A673 (cell line): ENCODE results near the gene TTLL5. TPM values are rescaled to one million over a fixed set of nuclear protein-coding genes. Genes with fewer than 3 reads are reported as not detected.

ENCODE experiments used
- BruUV-seq: library from RNA; stranded (reverse); fragments of 400-500 nt; replicated peaks from 2 replicates; lab custom pipeline; 2021; lab: Mats Ljungman, UMichigan
- CTCF ChIA-PET: fragments of 300-600 bp; sonication (Branson Sonifier 250); formaldehyde crosslinking; loops from one replicate; lab custom pipeline; 2022; ENCODE audit warnings: antibody characterized with exemption; lab: Charles Lee
- POLR2A ChIA-PET: fragments of 300-600 bp; sonication (Branson Sonifier 250); formaldehyde crosslinking; loops from one replicate; lab custom pipeline; 2022; ENCODE audit warnings: antibody characterized with exemption; ENCODE audit not compliant: low non-redundant PET; lab: Charles Lee
- DNase-seq: peaks from one replicate; pipeline ENCODE4 v3.0.0-alpha.2; 2015; ENCODE audit warnings: low spot score
- H3K27ac ChIP-seq: fragments of 200-600 bp; sonication (generic); 2 replicates; pipeline ENCODE4 v1.5.1; 2016; ENCODE audit warnings: mixed run types, low read depth, mild to moderate bottlenecking, mixed read lengths, antibody characterized with exemption, low read length; ENCODE audit not compliant: poor library complexity, severe bottlenecking
- H3K27me3 ChIP-seq: fragments of 200-600 bp; sonication (generic); replicated peaks from 2 replicates; pipeline ENCODE4 v1.6.1; 2017; ENCODE audit warnings: mixed run types, low read depth, mild to moderate bottlenecking, mixed read lengths, antibody characterized with exemption, low read length; ENCODE audit not compliant: insufficient read depth, poor library complexity
- H3K36me3 ChIP-seq: fragments of 200-600 bp; sonication (generic); 2 replicates; pipeline ENCODE4 v1.6.1; 2016; ENCODE audit warnings: mixed run types, mild to moderate bottlenecking, mixed read lengths, antibody characterized with exemption, low read length; ENCODE audit not compliant: insufficient read depth, poor library complexity, severe bottlenecking
- H3K4me1 ChIP-seq: fragments of 200-600 bp; sonication (generic); 2 replicates; pipeline ENCODE4 v1.6.1; 2017; ENCODE audit warnings: mixed run types, mild to moderate bottlenecking, mixed read lengths, antibody characterized with exemption, low read length; ENCODE audit not compliant: insufficient read depth, poor library complexity, severe bottlenecking
- H3K4me3 ChIP-seq: fragments of 200-600 bp; sonication (generic); 2 replicates; pipeline ENCODE4 v1.5.1; 2016; ENCODE audit warnings: low read depth, mixed run types, mild to moderate bottlenecking, mixed read lengths, low read length; ENCODE audit not compliant: poor library complexity, severe bottlenecking
- H3K9me3 ChIP-seq: fragments of 200-600 bp; sonication (generic); 2 replicates; pipeline ENCODE4 v1.6.1; 2016; ENCODE audit warnings: mixed run types, low read depth, mild to moderate bottlenecking, mixed read lengths, antibody characterized with exemption, low read length; ENCODE audit not compliant: poor library complexity, severe bottlenecking
- EZH2 ChIP-seq: fragments of 200-600 bp; sonication (generic); IDR thresholded peaks from 2 replicates; pipeline ENCODE4 v1.6.1; 2017; ENCODE audit warnings: borderline replicate concordance, low read depth, mild to moderate bottlenecking, mixed read lengths, antibody characterized with exemption, low read length; ENCODE audit not compliant: poor library complexity, severe bottlenecking
- intact Hi-C: fragments of 100-400 bp; cut with micrococcal nuclease; formaldehyde crosslinking; loops from one replicate; pipeline ENCODE4 v1.10.0; 2022; ENCODE audit not compliant: unreplicated experiment
- total RNA-seq: library from RNA; stranded (reverse); gene quantifications from 2 replicates; pipeline ENCODE4 v1.2.3, GENCODE V29; 2021
- TF ChIP-seq, protein P1 (sequence below): fragments of 300-800, 200-600 bp; sonication (generic); conservative IDR thresholded peaks from 2 replicates; pipeline ENCODE4 v1.5.1; 2017; ENCODE audit warnings: low read depth, mild to moderate bottlenecking, antibody characterized with exemption, low read length, moderate library complexity, mixed read lengths

TTLL5 gene
- total RNA-seq, 1 experiment from 2014 or later = 56.7 TPM

DNA sequence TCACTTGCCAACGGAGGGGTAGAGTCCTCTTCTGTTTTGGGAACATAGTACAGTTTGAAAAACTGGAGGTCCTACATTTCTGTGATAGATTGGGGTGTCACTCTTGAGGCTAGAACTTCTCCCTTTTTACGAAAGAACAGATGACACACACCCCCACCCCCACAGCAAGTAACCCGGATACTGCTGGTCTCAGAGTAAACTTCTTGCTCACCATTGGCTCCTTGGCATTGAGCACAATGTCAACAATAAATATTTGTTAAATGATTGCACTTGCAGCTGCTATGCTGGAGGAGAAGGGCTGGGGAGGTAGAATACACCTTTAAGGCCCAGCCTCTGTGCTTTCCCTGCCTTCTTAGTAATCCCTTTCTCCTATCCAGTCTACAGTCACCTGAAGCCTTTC, 170.9 kb downstream of the TTLL5 start:
- Histone ChIP-seq H3K27ac (no peak overlapping the region), H3K4me3 (no peak overlapping the region), H3K27me3 (no peaks in the 10 kb centered on the region), H3K36me3 (no peaks in the 10 kb centered on the region), H3K4me1 (no peaks in the 10 kb centered on the region), H3K9me3 (no peaks in the 10 kb centered on the region)
- ChIA-PET CTCF (interaction anchor here (0.5 kb wide), 1 partner anchor 108 kb away, joined by 3 read pairs; no protein-coding TSS in a partner anchor), POLR2A (no interaction called here)
- no TSS peak for BruUV-seq
- no peak for DNase-seq
- TF ChIP-seq, protein P1, sequence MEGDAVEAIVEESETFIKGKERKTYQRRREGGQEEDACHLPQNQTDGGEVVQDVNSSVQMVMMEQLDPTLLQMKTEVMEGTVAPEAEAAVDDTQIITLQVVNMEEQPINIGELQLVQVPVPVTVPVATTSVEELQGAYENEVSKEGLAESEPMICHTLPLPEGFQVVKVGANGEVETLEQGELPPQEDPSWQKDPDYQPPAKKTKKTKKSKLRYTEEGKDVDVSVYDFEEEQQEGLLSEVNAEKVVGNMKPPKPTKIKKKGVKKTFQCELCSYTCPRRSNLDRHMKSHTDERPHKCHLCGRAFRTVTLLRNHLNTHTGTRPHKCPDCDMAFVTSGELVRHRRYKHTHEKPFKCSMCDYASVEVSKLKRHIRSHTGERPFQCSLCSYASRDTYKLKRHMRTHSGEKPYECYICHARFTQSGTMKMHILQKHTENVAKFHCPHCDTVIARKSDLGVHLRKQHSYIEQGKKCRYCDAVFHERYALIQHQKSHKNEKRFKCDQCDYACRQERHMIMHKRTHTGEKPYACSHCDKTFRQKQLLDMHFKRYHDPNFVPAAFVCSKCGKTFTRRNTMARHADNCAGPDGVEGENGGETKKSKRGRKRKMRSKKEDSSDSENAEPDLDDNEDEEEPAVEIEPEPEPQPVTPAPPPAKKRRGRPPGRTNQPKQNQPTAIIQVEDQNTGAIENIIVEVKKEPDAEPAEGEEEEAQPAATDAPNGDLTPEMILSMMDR = no peak
- TF ChIP-seq EZH2 = no peak
- intact Hi-C loops = no loop called here

DNA sequence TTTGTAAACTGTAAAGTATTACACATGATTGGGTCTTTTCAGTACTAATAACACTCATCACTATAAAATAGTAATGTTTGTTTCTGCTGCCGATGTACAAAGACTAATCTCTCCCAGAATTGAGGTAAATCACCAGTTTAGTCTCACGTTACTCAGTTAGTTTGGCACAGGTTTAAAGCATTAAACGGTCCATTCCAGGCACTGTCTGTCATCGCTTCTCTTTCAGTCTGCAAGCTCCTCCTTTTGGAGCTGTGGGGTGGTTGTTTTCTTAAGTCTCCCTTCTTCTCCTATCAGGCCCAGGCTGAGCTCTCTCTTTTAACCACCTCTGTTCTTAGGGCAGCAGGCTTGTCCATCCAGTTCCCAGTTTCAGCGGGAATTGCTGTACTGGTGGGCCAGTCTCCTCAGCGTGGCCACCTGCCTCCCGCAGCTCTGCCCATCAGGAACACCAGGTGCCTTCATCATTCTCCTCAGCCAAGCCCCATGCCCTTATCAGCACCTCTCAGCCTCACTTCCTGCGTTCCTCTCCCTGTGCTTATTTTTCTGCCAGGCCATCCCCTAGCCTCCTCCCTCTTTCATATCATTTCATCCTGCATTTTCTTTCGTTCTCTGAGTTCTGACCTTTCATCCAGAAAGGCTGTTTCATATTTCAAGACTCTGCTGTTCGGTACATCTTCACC, 171.7 kb downstream of the TTLL5 start:
- POLR2A ChIA-PET = no interaction called here
- no peak for TF ChIP-seq EZH2
- TF ChIP-seq, protein P1 = no peak
- no peak overlapping the region for H3K4me3 ChIP-seq
- CTCF ChIA-PET = no interaction called here
- DNase-seq = no peak
- H3K36me3 ChIP-seq = no peaks in the 10 kb centered on the region
- H3K27ac ChIP-seq = no peak overlapping the region
- BruUV-seq = no TSS peak
- no peaks in the 10 kb centered on the region for H3K4me1 ChIP-seq
- intact Hi-C loops = no loop called here
- H3K27me3 ChIP-seq = no peaks in the 10 kb centered on the region
- no peaks in the 10 kb centered on the region for H3K9me3 ChIP-seq

DNA sequence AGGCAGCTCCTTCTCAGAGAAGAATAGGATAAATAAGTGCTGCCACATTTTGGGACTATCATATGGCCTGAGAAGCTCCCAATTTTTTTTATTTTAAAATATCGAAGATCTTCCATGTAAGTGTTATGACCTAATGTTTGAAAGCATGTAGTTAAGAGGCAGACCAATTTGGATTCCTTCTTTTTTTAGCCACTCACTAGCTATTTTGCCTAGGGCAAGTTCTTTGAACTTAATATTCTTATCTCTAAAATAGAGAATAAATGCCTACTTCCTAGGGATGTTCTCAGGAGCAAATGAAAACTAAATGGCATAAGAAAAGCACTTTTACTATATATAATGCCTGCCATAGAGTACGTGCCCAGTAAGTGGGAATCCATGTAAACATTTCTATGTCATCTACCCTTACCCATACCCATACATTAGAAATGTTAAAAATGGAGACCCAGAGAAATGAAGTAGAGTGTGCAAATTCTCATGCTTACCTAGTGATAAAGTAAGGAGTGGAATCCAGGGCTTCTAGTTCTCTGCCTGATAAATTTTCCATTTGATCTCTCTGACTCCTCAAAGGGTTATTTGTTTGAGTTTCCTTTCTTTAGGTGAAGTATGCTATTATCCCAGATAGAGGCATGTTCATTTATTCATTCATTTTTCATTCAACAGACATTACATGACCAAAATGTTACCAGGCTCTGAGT, 172.4 kb downstream of the TTLL5 start:
- no peak for TF ChIP-seq EZH2
- TF ChIP-seq, protein P1 = no peak
- BruUV-seq = no TSS peak
- Histone ChIP-seq H3K27ac (no peak overlapping the region), H3K9me3 (no peaks in the 10 kb centered on the region), H3K36me3 (no peaks in the 10 kb centered on the region), H3K4me3 (no peak overlapping the region), H3K4me1 (no peaks in the 10 kb centered on the region), H3K27me3 (no peaks in the 10 kb centered on the region)
- CTCF ChIA-PET = no interaction called here
- DNase-seq = no peak
- intact Hi-C loops = no loop called here
- POLR2A ChIA-PET = no interaction called here
